ENCODE measurements around the gene C22orf23. TPM values are rescaled to one million over a fixed set of nuclear protein-coding genes. Genes with fewer than 3 reads are reported as not detected.

Gene C22orf23
- total and polyA plus RNA-seq, 12 donors: 0.17 to 1.1 (median 0.50) TPM

DNA sequence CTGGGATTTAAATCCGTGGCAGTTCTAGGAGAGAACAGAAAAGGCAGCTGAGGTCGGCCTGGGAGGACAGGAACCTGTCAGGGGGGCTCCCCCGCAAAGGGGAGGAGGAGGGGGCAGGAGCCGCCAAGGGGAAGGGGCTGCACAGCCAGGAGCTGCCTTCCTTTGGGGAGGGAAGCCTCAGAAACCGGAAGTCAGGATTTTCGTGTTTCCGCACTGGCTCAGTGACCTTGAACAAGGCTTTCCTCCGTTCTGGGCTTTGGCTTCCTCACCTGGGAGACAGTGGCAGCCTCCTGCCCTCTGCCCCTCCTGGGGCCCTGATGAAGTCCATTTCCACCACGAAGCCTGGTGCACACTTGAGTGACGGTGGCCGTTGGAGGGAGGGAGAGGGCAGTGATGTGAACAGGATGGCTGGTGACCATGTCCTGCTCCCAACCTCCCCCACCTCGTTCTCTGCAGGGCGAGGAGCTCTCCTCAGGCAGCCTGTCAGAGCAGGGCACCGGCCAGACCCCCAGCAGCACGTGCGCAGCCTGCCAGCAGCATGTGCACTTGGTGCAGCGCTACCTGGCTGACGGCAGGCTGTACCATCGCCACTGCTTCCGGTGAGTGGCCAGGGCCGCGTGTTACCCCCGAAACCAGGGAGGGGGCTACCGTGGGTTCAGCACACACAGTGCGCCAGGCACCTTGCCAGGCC is 34.7 kb downstream of the C22orf23 start:
- Histone ChIP-seq H3K27me3 (no peaks in the 10 kb centered on the region), H3K36me3 (peaks cover 0 to 98% (median 32%) of the 10 kb centered on the region in 9 donors), H3K9me3 (no peaks in the 10 kb centered on the region), H3K4me1 (peaks cover 0 to 37% (median 13%) of the 10 kb centered on the region in 9 donors), H3K27ac (peak overlapping the region in 8 of 10 donors; percentile 8 to 71 (median 23)), H3K4me3 (no peak overlapping the region)
- DNase-seq: no peak
- WGBS, 2 donors: 70 to 80% methylated on average over 25 of the region's 25 CpGs
- ATAC-seq: peak; percentile 7 to 68 (median 43)
- TF ChIP-seq, protein P1, sequence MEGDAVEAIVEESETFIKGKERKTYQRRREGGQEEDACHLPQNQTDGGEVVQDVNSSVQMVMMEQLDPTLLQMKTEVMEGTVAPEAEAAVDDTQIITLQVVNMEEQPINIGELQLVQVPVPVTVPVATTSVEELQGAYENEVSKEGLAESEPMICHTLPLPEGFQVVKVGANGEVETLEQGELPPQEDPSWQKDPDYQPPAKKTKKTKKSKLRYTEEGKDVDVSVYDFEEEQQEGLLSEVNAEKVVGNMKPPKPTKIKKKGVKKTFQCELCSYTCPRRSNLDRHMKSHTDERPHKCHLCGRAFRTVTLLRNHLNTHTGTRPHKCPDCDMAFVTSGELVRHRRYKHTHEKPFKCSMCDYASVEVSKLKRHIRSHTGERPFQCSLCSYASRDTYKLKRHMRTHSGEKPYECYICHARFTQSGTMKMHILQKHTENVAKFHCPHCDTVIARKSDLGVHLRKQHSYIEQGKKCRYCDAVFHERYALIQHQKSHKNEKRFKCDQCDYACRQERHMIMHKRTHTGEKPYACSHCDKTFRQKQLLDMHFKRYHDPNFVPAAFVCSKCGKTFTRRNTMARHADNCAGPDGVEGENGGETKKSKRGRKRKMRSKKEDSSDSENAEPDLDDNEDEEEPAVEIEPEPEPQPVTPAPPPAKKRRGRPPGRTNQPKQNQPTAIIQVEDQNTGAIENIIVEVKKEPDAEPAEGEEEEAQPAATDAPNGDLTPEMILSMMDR (IDR thresholded peaks at IDR 0.05): no peak
- intact Hi-C loops (cut with DNase I): no loop called here

DNA sequence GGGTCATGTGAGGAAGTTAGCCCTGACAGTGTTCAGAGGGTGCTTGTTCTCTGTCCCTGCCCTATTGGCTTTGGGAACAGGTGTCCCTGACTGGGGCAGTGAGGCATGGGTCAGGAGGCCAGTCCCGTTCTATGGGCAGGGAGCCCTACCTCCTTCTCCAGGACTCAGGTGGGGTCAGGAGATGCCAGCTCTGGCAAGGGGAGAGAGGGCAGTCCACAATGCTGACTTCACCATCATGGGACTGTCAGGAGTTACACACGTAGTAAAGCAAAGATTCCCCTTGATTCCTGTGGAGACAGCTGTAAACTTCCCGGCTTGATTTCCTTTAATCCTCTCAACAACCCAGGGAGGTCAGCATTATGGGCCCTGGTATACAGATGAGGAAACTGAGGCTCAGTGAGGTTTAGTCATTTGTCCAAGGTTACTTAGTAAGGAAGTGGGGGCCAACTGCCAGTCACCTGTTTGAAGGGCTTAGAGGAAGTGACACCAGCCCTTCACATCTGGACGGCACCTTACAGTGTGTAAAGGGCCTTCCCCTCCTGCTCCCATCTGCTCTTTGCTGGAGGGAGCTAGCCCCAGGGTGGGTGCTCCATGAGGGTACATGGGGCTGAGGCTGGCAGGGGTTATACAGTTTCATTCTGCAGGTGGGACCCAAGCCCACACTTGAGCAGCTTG is 35.4 kb downstream of the C22orf23 start:
- peaks cover 0 to 98% (median 31%) of the 10 kb centered on the region in 9 donors for H3K36me3 ChIP-seq
- intact Hi-C loops (cut with DNase I): no loop called here
- H3K4me1 ChIP-seq: peaks cover 0 to 42% (median 19%) of the 10 kb centered on the region in 9 donors
- no peak overlapping the region for H3K4me3 ChIP-seq
- H3K9me3 ChIP-seq: no peaks in the 10 kb centered on the region
- DNase-seq (no peak), ATAC-seq (peak in 3 of 8 donors; percentile 1 to 38 (median 8))
- TF ChIP-seq, protein P1 (IDR thresholded peaks at IDR 0.05): no peak
- H3K27me3 ChIP-seq: no peaks in the 10 kb centered on the region
- H3K27ac ChIP-seq: peak overlapping the region in 7 of 10 donors; percentile 8 to 71 (median 25)
- WGBS, 2 donors: 71 to 77% methylated on average over 4 of the region's 4 CpGs

DNA sequence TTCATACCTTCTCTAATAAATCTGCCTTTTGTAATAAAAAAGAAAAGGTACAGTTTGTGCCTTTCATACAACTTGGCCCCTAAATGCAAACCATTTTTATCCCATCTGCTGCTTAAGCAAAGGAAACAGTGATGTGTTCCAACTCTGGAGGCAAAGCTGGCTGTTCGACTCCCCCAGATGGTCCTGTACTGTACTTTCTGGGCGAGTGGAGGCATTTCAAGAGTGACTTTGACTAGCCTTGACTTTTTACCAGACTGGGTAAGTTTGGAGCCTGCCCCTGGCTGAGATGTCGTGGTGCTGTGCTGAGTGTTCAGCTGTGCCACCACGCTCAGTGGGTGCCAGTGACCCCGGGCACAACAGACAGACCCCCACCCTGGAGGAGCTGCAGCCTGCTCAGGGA is 37.1 kb downstream of the C22orf23 start:
- Histone ChIP-seq H3K36me3 (peaks cover 0 to 95% (median 25%) of the 10 kb centered on the region in 9 donors), H3K27ac (no peak overlapping the region), H3K4me1 (peaks cover 0 to 58% (median 23%) of the 10 kb centered on the region in 9 donors), H3K4me3 (no peak overlapping the region), H3K27me3 (no peaks in the 10 kb centered on the region), H3K9me3 (no peaks in the 10 kb centered on the region)
- intact Hi-C loops (cut with DNase I): no loop called here
- ATAC-seq: no peak
- TF ChIP-seq, protein P1 (IDR thresholded peaks at IDR 0.05): no peak
- 85 to 90% methylated on average over 5 of the region's 5 CpGs for WGBS, 2 donors
- DNase-seq: no peak

DNA sequence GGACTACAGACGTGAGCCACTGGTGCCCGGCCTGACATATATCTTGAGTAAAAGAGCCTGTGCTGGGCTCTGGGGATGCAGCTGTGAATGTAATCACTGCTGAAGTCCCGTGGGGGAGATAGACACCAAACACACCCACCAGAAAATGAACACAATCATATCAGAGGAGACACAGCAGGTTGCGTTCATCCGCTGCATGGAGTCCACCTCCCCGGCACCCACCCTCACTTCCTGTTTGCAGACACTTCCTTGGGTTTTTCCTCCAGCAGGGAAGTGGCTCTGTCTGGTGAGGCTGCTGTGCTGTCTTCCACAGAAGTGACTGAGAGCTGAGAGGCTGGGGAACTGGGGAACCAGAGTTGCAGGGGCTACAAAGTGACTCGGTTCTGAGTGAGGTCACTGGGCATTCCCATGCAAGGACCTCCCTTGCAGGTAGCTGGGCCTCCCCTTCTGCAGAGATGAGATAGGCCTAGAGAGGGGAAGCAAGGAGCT is 40.1 kb downstream of the C22orf23 start:
- Histone ChIP-seq H3K4me3 (no peak overlapping the region), H3K27ac (peak overlapping the region in 9 of 10 donors; percentile 20 to 72 (median 61)), H3K27me3 (no peaks in the 10 kb centered on the region), H3K4me1 (peaks cover 3 to 62% (median 23%) of the 10 kb centered on the region in 9 donors), H3K36me3 (peaks cover 0 to 67% (median 18%) of the 10 kb centered on the region in 9 donors), H3K9me3 (no peaks in the 10 kb centered on the region)
- TF ChIP-seq, protein P1 (IDR thresholded peaks at IDR 0.05): no peak
- peak; percentile 39 to 86 (median 76) for ATAC-seq
- intact Hi-C loops (cut with DNase I): no loop called here
- DNase-seq: peak in 1 of 2 donors; percentile 55
- WGBS, 2 donors: 42 to 68% methylated on average over 7 of the region's 7 CpGs
